GM19023 (cell line): ENCODE data around the gene RGS3.
"Not testable (repeated sequence)": the region's sequence is repeated elsewhere in the genome, so short reads cannot be mapped to it uniquely, and the experiment has no call there.

Experiments
- ATAC-seq: cut with Tn5 transposase; IDR thresholded peaks from one replicate; pipeline ENCODE4 v1.9.1; 2021; ENCODE audit warnings: mild to moderate bottlenecking, moderate library complexity; ENCODE audit not compliant: unreplicated experiment

RGS3 gene

DNA sequence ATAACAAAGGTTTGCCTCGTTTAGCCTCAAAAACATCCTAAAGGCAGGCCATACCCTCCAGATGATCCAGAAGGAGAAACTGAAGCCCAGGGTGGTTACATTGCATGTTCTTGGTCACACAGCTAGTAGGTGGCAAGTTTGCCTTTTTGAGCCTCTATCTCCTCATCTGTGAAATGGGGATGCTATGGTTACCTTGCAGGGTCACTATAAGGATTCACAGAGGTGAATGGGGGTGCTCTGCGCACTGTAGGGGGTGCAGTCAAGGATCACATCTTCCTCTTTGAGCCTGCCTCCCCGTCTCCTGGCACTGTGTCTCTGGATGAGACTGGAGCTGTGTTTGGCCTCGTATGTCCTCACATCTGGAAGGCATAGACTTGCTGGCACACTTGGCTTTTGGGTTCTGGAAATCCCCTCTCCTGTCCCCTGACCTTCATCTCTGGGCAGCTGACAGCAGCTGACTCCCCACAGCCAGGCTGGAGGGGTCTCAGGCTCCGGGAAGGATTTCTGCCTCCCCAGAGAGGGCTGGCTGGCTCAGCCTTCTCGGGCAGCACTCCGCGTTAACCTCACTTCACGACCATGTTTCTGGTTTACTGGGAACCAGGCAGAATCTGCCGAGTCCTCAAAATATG is 167.7 kb downstream of the RGS3 start:
- no peak for ATAC-seq

DNA sequence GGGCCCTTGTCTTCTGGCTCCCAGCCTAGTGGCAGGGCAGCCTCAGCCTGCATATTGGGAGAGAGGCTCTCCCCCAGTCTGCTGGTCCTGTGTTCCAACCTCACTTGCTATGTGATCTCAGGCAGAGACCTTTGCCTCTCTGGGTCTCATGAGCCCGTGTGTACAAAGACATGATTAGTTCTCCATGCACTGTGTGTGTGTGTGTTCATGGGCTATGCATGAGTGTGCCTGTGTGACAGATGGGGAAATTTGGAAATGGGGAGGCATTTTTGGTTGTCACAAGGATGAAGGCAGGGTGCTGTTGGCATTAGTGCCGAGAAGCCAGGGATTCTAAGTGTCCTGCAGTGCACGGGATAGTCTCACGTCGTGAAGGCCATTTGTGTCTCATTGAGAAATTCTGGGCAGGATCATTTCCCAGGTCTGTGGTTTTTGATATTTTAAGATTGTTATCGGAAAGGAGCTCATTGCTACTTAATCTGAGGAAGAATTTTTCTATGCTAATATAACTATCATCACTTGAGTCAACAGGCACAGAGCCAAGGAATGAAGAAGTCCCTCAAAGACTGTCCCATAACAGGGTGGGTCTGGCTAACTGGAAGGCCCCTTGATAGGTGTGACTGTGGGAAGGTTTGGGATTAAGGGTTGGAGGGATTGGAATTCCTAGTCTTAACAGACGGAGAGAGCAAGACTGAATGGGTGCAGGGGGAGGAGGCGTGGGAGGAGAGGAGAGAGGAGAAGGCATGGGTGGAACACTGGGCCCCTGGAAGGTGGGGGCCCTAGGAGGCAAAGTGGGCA is 168.5 kb downstream of the RGS3 start:
- no peak for ATAC-seq

DNA sequence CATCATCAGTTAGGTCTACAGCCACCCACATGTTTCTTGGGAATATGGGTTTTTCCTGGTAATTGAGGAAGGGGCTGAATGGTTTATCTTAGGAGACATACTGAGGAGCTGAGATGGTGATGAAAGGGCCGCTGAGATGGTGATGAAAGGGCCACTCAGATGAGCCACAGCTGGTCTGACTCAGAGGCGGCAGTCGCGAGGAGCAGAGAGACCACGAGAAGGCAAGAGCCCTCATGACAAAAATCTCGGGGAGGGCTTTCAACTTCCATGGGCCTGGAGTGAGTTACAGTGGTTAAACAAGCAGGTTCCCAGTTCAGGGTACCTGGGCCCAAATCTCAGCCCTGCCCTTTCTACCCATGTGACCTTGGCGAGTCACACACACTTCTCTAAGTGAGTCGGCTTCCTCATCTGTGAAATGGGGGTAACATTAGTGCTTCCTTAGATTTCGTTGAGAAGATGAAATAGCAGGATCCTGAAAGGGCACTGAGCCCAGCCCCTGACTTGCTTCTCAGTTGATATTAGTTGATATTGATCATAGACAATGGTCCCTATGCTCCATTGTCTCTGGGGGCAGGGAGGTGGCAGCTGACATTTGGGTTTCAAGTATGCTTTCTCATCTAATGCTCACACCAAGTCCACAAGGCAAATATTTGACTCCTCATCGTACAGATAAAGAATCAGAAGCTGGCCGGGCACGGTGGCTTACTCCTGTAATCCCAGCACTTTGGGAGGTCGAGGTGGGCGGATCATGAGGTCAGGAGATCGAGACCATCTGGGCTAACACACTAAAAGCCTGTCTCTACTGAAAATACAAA is 169.5 kb downstream of the RGS3 start:
- ATAC-seq, result no peak

DNA sequence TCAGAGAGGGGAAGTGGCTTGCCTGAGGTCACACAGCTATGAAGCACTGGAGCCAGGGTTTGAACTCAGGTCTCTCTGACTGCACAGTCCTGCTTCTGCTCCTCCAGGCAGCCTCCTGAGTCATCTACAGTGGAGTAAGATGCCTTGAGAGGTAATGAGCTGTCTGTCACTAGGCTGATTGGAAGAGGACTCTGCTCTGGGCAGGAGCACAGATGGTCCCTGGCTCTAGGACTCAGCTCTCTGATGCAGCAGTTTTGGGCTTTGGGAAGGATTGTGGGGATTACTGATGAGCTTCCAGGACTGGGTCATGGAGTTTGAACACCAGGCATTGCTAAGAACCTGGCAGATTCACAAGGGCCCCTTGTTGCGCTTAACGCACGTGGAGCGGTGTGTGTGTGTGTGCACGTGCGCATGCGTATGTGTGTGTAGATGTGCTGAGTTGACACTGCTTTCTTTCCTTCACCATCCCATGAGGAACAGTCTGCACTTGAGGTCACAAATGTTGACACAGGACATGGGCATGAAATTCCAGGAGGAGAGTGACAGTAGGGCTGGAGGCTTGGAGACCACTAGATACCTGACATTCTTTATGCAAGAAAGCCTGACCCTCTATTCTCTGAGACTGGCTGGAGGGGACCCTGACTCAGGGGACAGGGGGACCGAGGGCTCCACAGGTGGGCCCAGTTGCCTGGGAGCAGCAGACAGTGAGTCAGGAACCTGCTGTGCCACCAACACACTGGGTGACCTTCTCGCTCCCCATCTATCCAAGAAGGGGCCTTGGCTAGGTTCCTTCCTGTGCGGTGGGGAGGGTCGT is 170.5 kb downstream of the RGS3 start:
- ATAC-seq, result no peak

DNA sequence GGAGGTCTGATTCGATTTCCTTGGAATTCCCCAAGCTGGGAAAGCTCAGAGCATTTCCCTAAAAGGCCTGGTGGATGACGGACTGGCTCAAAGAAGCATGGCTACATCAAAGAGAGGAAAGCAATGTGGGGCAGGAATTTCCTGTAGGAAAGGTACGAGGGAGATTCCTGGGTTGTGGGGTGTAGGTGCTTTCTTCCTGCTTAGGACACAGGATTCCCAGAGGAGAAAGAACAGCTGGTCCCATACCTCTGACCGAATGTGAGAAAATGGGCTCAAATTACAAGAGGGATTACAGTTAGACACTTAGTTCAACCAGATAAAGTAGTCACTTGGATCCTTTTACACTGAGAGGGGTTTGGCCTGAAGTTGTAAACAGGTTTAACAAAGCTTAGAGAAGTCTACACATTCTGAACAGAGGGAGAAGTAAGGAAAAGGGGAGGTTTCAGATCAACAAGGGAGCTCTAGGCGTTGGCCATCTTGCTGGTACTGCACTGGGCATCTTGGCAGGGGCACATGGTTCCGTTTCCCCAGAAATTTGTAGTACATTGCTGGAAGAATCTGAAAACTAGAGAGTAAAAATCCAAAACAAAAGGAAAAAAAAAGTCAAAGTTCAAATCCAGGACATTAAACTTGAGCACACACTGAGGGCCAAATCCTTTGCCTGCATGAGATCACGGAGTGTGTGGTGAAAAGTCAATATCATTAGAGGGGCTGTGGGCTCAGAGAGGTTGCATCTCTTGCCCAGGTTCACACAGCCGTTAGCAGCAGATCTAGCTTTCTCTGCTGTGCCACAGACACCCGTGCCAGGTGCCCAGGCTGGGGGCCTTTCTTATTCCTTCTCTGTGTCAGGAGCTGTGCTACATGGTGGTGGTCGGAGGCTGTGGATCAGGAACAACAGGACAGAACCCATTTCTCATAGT is 171.3 kb downstream of the RGS3 start:
- ATAC-seq, result no peak

DNA sequence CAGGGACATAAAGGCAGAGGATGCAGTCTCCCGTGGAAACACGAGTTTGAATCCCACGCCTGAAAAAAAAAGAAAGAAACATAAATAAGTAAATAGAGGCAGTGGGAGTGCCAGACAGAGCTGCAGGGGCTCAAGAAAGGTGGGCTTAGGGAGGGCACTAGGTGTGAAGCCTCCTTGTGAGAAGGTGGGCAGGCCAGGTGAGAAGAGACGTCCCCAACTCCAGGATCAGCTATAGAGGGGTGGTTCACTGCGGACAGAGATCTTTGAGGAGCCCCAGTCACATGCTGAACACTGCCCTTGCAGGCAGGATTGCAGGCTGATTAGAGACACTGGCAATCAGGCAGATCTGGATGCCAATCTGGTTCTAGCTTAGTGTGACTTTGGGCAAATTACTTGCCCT is 172.1 kb downstream of the RGS3 start:
- no peak for ATAC-seq

DNA sequence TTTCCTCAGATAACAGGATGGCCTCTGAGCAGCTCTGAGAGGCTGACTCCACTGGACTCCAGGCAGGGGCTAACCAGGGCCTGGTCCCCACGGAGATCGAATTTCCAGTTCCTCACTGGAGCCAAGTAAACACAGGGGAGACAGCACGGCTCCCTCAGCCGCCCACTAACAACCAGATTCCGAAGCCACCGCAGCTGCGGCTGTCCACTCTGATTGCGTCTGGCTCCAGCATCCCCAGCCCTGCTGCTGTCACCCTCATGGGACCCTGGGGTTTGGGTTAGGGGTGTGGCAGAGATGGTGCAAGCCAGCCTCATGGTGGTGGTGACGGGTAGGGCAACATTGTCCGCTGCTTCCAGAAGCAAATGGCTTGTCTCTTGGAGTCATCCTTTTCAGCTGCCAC is 172.6 kb downstream of the RGS3 start:
- no peak for ATAC-seq

DNA sequence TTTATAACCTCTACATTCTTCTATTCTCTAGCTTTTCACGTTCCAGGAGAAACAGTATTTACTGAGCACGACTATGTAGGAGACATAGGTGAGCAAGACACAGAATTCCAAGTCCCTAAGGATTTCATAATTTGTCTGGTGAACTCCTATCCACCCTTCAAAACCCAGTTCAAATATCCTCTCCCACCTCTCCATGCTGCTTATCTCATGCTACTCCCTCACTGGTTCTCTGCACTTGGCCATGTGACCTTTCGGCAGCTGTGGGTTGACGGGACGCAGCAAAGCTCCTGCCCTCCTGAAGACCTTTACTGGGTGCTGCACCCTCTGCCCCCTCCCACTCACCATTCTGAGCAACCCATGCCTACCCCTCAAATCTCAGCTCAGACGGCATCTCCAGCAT is 173.2 kb downstream of the RGS3 start:
- ATAC-seq, result no peak

DNA sequence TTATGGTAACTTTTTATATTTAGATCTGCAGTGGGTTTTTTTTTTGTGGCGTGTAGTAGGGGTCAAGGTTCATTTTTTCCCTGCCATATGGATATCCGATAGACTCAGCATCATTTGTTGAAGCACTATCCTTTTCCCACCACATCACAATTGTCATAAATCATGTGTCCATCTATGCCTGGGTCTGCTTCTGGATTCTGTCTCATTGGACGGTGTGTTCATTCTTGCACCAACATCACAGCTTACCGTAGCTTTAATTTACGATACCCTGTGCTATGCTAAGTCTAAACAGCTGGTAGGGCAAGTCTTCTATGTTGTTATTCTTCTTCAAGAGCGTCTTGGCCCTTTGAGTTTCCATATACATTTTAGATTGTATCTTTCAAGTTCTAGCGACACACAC is 175.0 kb downstream of the RGS3 start:
- ATAC-seq, result no peak

DNA sequence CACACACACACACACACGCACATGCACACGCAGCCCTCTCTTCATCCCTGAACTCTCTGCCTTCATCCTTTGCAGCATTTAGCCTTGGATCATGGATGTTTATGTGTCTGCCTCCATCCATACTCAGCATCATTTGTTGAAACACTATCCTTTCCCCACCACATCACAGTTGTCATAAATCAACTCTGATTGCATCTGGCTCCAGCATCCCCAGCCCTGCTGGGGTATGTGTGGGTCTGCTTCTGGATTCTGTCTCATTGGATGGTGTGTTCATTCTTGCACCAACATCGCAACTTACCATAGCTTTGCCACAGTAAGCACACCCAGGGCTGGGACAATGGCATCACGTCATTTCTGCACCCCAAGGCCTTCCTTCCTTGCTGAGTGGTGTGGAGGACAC is 175.4 kb downstream of the RGS3 start:
- ATAC-seq, result no peak

DNA sequence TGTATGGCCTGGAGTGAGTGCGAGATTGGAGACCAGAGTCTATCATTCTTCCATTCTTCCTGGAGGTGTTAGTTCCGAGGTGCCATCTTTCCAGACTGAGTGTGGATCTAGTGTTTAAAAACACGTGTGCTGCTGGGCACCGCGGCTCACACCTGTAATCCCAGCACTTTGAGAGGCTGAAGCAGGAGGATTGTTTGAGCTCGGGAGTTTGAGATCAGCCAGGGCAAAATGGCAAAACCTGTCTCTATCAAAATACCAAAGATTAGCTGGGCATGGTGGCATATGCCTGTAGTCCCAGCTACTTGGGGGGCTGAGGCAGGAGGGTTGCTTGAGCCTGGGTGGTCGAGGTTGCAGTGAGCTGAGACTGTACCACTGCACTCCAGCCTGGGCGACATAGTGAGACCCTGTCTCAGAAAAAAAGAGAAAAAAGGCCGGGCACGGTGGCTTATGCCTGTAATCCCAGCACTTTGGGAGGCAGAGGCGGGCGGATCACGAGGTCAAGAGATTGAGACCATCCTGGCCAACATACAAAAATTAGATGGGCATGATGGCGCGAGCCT is 176.0 kb downstream of the RGS3 start:
- ATAC-seq, result not testable (repeated sequence)

DNA sequence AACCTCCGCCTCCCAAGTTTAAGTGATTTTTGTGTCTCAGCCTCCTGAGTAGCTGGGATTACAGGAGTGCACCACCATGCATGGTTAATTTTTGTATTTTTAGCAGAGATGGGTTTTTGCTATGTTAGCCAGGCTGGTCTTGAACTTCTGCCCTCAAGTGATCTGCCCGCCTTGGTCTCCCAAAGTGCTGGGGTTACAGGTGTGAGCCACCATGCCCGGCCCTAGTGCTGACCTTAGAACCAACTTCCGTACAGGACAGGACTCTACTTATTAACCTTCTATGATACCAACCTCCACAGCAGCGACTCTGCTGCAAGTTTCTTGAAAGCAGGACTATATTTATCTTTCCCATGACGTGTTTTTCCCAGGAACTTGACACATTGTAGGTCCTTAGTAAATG is 176.9 kb downstream of the RGS3 start:
- no peak for ATAC-seq

DNA sequence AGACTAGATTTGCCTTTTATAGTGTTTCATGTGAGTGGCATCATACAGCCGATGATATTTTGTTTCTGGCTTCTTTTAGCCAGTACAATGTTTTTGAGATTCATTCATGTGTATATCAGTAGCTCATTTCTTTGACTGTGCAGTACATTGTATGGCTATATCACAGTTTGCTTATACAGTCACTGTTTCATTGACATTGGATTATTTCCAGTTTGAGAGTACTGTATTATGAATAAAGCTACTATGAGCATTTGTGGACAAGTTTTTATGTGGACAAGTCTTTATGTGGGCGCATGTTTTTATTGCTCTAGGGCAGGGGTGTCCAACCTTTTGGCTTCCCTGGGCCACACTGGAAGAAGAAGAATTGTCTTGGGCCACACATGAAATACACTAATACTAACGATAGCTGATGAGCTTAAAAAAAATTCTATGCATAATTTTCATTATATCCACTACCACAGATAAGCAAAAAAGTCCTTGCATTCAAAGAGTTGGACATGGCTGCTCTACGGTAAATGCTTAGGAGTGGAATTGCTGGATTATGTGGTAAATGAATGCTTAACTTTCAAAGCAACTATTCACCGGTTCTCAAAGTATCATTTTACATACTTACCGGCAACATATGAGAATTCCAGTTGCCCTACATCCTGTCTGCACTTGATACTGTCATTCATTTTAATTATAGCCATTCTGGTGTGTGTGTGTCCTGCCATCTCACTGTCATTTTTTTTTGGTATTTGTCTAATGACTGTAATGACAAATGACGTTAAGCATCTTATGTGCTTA is 177.8 kb downstream of the RGS3 start:
- ATAC-seq, result no peak

DNA sequence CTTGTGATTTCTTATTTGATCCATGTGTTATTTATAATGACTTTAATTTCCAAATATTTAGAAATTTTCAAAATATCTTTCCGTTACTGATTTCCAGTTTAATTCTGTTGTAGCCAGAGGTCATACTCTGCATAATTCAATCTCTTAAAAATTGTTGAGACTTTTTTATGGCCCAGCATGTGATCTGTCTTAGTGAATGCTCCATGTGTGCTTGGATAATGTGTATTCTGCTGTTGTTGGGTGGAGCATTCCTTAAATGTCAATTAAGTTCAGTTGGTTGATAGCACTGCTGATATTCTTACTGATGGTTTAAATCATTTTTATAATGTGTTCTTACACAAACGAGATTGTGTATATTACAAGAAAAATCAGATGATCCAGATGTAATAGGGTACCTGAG is 180.8 kb downstream of the RGS3 start:
- ATAC-seq, result no peak

DNA sequence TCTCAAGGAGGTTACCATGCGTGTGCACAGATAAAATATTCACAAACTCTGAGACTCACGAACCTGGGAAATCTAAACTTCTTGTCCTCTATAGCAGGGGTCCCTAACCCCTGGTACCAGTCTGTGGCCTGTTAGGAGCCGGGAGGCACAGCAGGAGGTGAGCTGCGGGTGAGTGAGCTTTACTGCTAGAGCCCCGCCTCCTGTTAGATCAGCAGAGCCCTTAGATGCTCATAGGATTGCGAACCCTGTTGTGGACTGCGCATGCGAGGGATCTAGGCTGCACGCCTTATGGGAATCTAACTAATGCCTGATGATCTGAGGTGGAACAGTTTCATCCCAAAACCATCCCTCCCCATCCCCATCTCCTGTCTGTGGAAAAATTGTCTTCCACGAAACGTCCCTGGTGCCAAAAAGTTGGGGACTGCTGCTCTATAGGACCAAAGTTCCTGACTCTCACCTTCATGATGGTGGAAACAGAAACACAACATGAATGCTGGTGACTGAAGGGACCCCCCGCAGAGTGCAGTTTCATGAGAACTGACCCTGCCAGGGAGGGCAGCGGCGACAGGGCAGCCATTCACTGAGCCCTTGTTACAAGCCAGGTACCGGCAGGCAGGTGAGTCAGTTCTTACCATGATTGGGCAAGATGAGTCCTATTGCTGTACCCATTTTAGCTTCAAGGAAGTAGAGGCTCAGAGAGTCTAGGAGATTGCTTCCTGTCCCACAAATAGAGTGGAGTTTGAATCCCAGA is 181.9 kb downstream of the RGS3 start:
- no peak for ATAC-seq

DNA sequence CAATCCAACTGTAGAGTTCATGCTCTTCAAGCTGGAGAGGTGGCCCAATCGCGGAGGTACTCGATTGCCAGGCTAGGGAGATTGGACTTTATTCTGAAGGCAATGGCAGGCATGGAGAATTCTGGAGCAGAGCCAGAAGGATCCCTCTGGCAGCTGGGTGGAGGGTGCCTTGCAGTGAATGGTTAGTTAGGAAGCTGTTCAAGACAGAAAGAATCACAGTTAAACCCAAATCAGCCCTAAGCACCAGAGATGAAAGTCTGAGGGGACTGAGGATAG is 182.4 kb downstream of the RGS3 start:
- no peak for ATAC-seq

DNA sequence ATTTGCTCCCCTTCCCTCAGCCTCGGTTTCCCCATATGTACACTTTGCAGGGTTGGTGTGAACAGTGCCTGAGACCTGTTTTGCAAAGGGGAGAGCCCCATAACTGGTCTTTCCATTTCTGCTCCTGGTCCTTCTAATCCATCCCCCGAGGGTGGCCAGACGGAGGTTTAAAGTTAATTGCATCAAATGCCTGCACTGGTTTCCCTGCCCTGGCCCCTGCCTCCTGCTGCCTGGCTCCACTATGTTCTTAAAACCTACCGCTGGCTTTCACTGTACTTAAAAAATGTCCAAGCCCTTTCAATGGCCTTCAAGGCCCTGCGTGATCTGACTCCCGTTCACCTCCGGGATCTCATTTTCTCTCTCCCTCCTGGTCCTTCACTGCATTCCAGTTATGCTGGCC is 183.0 kb downstream of the RGS3 start:
- no peak for ATAC-seq
